SK-N-SH (cell line): ENCODE data around the gene GUCA2B. TPM values are rescaled to one million over a fixed set of nuclear protein-coding genes. Genes with fewer than 3 reads are reported as not detected.

Experiments
- CTCF ChIA-PET: fragments of 300-600, 350-600 bp; formaldehyde crosslinking; extraction: SDS; loops from one replicate; lab custom pipeline; 2021; lab: Yijun Ruan, JAX
- POLR2A ChIA-PET: fragments of 350-600 bp; sonication (Branson Sonifier 250); formaldehyde crosslinking; extraction: SDS; loops from one replicate; lab custom pipeline; 2020; ENCODE audit warnings: antibody characterized with exemption, inconsistent platforms; lab: Yijun Ruan, JAX
- DNase-seq: peaks from one replicate; pipeline ENCODE4 v3.0.0; 2012
- H2AFZ ChIP-seq: fragments of 200-600 bp; sonication (generic); 2 replicates; pipeline ENCODE4 v1.8.1; 2016; ENCODE audit warnings: antibody characterized with exemption, mild to moderate bottlenecking, low read depth
- H3F3A ChIP-seq: fragments of 200-600 bp; sonication (generic); replicated peaks from 2 replicates; pipeline ENCODE3; 2016; ENCODE audit warnings: antibody characterized with exemption, mild to moderate bottlenecking; ENCODE audit not compliant: insufficient read depth
- H3K27ac ChIP-seq, 2 experiments: fragments of 200-500 bp in 1 of 2; fragments of 200-600 bp in 1 of 2; sonication (Bioruptor generic) in 1 of 2; sonication (generic), shearing (Covaris generic) in 1 of 2; 2 replicates each; pipeline versions ENCODE4 v1.5.1 to v1.6.1; 2014 to 2016; ENCODE audit warnings: low read depth in 2 of 2, inconsistent platforms in 1 of 2, low read length in 1 of 2, mild to moderate bottlenecking in 1 of 2, mixed read lengths in 1 of 2
- H3K27me3 ChIP-seq: fragments of 200-600 bp; sonication (generic), shearing (Covaris generic); 2 replicates; pipeline ENCODE4 v1.6.1; 2016; ENCODE audit warnings: mixed run types; ENCODE audit not compliant: insufficient read depth
- H3K36me3 ChIP-seq, 2 experiments: fragments of 200-500 bp in 1 of 2; fragments of 200-600 bp in 1 of 2; sonication (Bioruptor generic) in 1 of 2; sonication (generic) in 1 of 2; replicated peaks in 1 of 2; 2 replicates each; pipeline versions ENCODE3 to v1.5.1; 2014 to 2016; ENCODE audit warnings: low read length in 1 of 2, mild to moderate bottlenecking in 1 of 2; ENCODE audit not compliant: insufficient read depth in 2 of 2, control insufficient read depth in 1 of 2
- H3K4me1 ChIP-seq, 2 experiments: fragments of 200-500 bp in 1 of 2; fragments of 200-600 bp in 1 of 2; sonication (Bioruptor generic) in 1 of 2; sonication (generic), shearing (Covaris generic) in 1 of 2; 2 replicates each; pipeline versions ENCODE4 v1.5.1 to v1.6.1; 2014 to 2016; ENCODE audit warnings: low read depth in 1 of 2, low read length in 1 of 2, mixed run types in 1 of 2; ENCODE audit not compliant: insufficient read depth in 2 of 2, control insufficient read depth in 1 of 2
- H3K4me2 ChIP-seq: fragments of 200-600 bp; sonication (generic), shearing (Covaris generic); 2 replicates; pipeline ENCODE4 v1.6.1; 2017; ENCODE audit warnings: mixed run types
- H3K4me3 ChIP-seq, 2 experiments: fragments of 200-500 bp in 1 of 2; fragments of 200-600 bp in 1 of 2; sonication (Bioruptor generic) in 1 of 2; sonication (generic), shearing (Covaris generic) in 1 of 2; 2 replicates each; pipeline versions ENCODE4 v1.5.1 to v1.8.1; 2014 to 2016; ENCODE audit warnings: low read depth in 2 of 2, inconsistent platforms in 1 of 2, low read length in 1 of 2, mild to moderate bottlenecking in 1 of 2, mixed read lengths in 1 of 2, moderate library complexity in 1 of 2
- H3K79me2 ChIP-seq: fragments of 200-600 bp; sonication (generic); 2 replicates; pipeline ENCODE4 v1.8.1; 2017; ENCODE audit warnings: mild to moderate bottlenecking; ENCODE audit not compliant: insufficient read depth
- H3K9ac ChIP-seq: fragments of 200-600 bp; sonication (generic); 2 replicates; pipeline ENCODE4 v1.6.1; 2017; ENCODE audit warnings: mixed run types
- H3K9me2 ChIP-seq: fragments of 200-600 bp; sonication (generic); 2 replicates; pipeline ENCODE4 v1.6.1; 2017; ENCODE audit warnings: mixed run types
- H3K9me3 ChIP-seq: fragments of 200-600 bp; sonication (generic); 2 replicates; pipeline ENCODE4 v1.6.1; 2017; ENCODE audit warnings: mixed run types, mild to moderate bottlenecking, moderate library complexity
- H4K20me1 ChIP-seq: fragments of 200-600 bp; sonication (generic); 2 replicates; pipeline ENCODE4 v1.6.1; 2017; ENCODE audit warnings: mild to moderate bottlenecking, mixed run types; ENCODE audit not compliant: insufficient read depth
- CTCF ChIP-seq: fragments of 200-600 bp; sonication (generic); IDR thresholded peaks from 2 replicates; pipeline ENCODE4 v1.6.1; 2017; ENCODE audit warnings: antibody characterized with exemption, mild to moderate bottlenecking, moderate library complexity
- EP300 ChIP-seq, 2 experiments: IDR thresholded peaks; 2 replicates each; pipeline versions ENCODE4 v1.4.0 to v1.6.1; 2012; ENCODE audit warnings: borderline replicate concordance in 1 of 2, low read depth in 1 of 2, low read length in 1 of 2
- FOSL2 ChIP-seq: IDR thresholded peaks from 2 replicates; pipeline ENCODE4 v1.4.0; 2012; ENCODE audit warnings: low read depth, mild to moderate bottlenecking, moderate library complexity, borderline replicate concordance
- FOXM1 ChIP-seq: IDR thresholded peaks from 2 replicates; pipeline ENCODE4 v1.4.0; 2012; ENCODE audit warnings: low read depth, mild to moderate bottlenecking
- GABPA ChIP-seq: IDR thresholded peaks from 2 replicates; pipeline ENCODE4 v1.4.0; 2012; ENCODE audit warnings: low read depth, mild to moderate bottlenecking
- MEF2A ChIP-seq: IDR thresholded peaks from 2 replicates; pipeline ENCODE4 v1.4.0; 2012; ENCODE audit warnings: low read depth, borderline replicate concordance
- NRF1 ChIP-seq: IDR thresholded peaks from 2 replicates; pipeline ENCODE4 v1.6.1; 2012; ENCODE audit warnings: low read depth, mild to moderate bottlenecking, low read length
- POLR2AphosphoS5 ChIP-seq: IDR thresholded peaks from 2 replicates; pipeline ENCODE4 v1.6.1; 2012; ENCODE audit warnings: low read depth, low read length
- REST ChIP-seq: IDR thresholded peaks from 2 replicates; pipeline ENCODE4 v1.6.1; 2012; ENCODE audit warnings: mild to moderate bottlenecking, low read depth, low read length, moderate library complexity
- RXRA ChIP-seq: IDR thresholded peaks from 2 replicates; pipeline ENCODE4 v1.4.0; 2012; ENCODE audit warnings: low read depth, mild to moderate bottlenecking, borderline replicate concordance
- TCF12 ChIP-seq: IDR thresholded peaks from 2 replicates; pipeline ENCODE4 v1.4.0; 2012
- WGBS: methylation state at CpG from one replicate; pipeline ENCODE4 v1.1.6; 2017; ENCODE audit warnings: low lambda C conversion rate; 5-methylcytosine and 5-hydroxymethylcytosine counted together
- polyA plus RNA-seq, 3 experiments: library from polyadenylated mRNA; depleted of rRNA; stranded (reverse); fragments of >200 nt; gene quantifications; 2 replicates each; pipeline ENCODE4 v1.2.3, GENCODE V29; 2012

The GUCA2B gene
- polyA plus RNA-seq, 1 of the 3 experiments (the other 2 are of a cell fraction), result not detected

- TF ChIP-seq RXRA (no peak), FOXM1 (no peak), GABPA (no peak)
These were observed 1.1 kb upstream of the GUCA2B start (continued) for GRCh38 chr1:42152119-42152518.

GRCh38 chr1:42153624-42154023, 414 bp downstream of the GUCA2B start:
- Histone ChIP-seq H3F3A (no peaks in the 10 kb centered on the region), H3K9me2 (no peaks in the 10 kb centered on the region), H3K36me3 (no peaks in the 10 kb centered on the region), H3K4me2 (no peak overlapping the region), H4K20me1 (no peaks in the 10 kb centered on the region), H2AFZ (no peak overlapping the region)
- CTCF ChIA-PET, result interaction anchor here (1.9 kb wide), 1 partner anchor 19 kb away, joined by 11 read pairs; no protein-coding TSS in a partner anchor
- WGBS, result 88% methylated on average over 3 of the region's 6 CpGs
- DNase-seq, result no peak
- TF ChIP-seq TCF12 (no peak), NRF1 (no peak), REST (no peak), FOSL2 (no peak), EP300 (IDR thresholded peaks at IDR 0.05; ENCODE audit: borderline replicate concordance in 1 of 2, low read depth in 1 of 2, low read length in 1 of 2) (no peak), GABPA (no peak), POLR2AphosphoS5 (no peak), CTCF (no peak), MEF2A (no peak), RXRA (no peak)
- TF ChIP-seq, all 33 proteins: peak for 0
- Histone ChIP-seq H3K9me3 (no peaks in the 10 kb centered on the region), H3K4me1 (no peaks in the 10 kb centered on the region), H3K27ac (no peak overlapping the region), H3K79me2 (no peaks in the 10 kb centered on the region), H3K4me3 (no peak overlapping the region), H3K9ac (no peak overlapping the region), H3K27me3 (peaks cover 16% of the 10 kb centered on the region)
- POLR2A ChIA-PET, result no interaction called here
